ENCODE measurements around the gene FBXW4. TPM values are rescaled to one million over a fixed set of nuclear protein-coding genes. Genes with fewer than 3 reads are reported as not detected.

The FBXW4 gene
- total and polyA plus RNA-seq, 9 of the 15 experiments (the other 6 are each of a cell fraction or from before 2014, with no cell fraction given), result 1.0 to 10.6 (median 5.4) TPM

DNA sequence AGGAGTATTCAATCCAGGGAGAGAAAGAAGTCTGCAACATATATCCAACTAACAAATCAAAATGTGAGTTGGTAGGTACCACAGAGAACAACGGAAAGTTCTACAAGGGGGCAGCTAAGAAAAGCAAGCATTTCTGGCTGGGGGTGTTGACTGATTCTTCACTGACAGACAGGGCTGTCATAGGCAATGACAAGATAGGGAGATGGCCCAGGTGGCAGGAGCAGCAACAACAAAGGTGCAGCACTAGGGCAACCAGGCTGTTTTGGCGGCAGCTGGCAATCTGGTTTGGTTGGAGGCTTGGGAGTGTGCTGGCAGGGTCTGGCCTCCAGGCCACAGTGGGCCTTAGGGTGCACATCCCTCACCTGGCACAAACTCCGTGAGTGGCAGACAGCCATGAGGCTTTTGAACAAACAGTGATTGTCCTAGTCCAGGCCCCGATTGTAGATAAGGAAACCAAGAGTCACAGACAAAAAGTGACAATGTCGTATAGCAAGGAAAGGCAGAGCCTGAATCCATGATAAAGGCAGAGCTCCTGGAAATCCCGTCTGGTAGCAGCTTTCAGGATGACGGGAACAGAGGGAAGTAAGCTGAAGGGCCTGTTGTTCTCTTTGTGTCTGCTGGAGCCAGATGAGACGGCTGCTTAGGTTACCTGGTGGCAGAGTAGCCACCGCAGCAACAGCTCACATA lies 78.4 kb downstream of the FBXW4 start:
- ChIA-PET CTCF (ENCODE audit: low intra/inter-chr PET ratio) (interaction anchor here (1.1 kb wide), 1 partner anchor 14 kb away, joined by 4 read pairs; no protein-coding TSS in a partner anchor), POLR2A (interaction anchor here (0.6 kb wide), 1 partner anchor 777 kb away, joined by 3 read pairs; no protein-coding TSS in a partner anchor)
- no peaks in the 10 kb centered on the region for H3K27me3 ChIP-seq (ENCODE audit: control insufficient read depth in 2 of 2, insufficient read depth in 2 of 2, low read length in 2 of 2)
- no peak overlapping the region for H3K4me2 ChIP-seq (ENCODE audit: insufficient read depth, low read length)
- no peaks in the 10 kb centered on the region for H4K20me1 ChIP-seq (replicated peaks; ENCODE audit: control insufficient read depth, insufficient read depth, low read length)
- H3K9me3 ChIP-seq (replicated peaks; ENCODE audit: control insufficient read depth, insufficient read depth, low read depth, low read length), result no peaks in the 10 kb centered on the region
- H3K4me1 ChIP-seq (replicated peaks in 1 of 2; ENCODE audit: control insufficient read depth in 2 of 2, insufficient read depth in 2 of 2, low read length in 2 of 2), result no peaks in the 10 kb centered on the region; a peak in 2 of 5 replicates
- H3K27ac ChIP-seq (ENCODE audit: extremely low read depth, low read depth, low read length), result no peak overlapping the region
- in situ Hi-C loops (cut with MboI), result no loop called here
- ATAC-seq (no peak), FAIRE-seq (no peak), DNase-seq (ENCODE audit: extremely low read depth in 1 of 4, low spot score in 3 of 4) (no peak)
- BruUV-seq (replicated peaks), result no TSS peak
- H3K9ac ChIP-seq (ENCODE audit: insufficient read depth in 1 of 2, low read depth in 2 of 2, low read length in 2 of 2), result no peak overlapping the region
- H3K79me2 ChIP-seq (ENCODE audit: control insufficient read depth, insufficient read depth, low read length), result no peaks in the 10 kb centered on the region
- no peaks in the 10 kb centered on the region for H3K9me1 ChIP-seq (ENCODE audit: control insufficient read depth, insufficient read depth, low read length)
- H2AFZ ChIP-seq (ENCODE audit: low read depth, low read length), result no peak overlapping the region
- no peak overlapping the region for H3K4me3 ChIP-seq
- TF ChIP-seq MAFF (IDR thresholded peaks at IDR 0.05; ENCODE audit: low read length) (no peak), NFXL1 (CRISPR knock-in tag; IDR thresholded peaks at IDR 0.05) (no peak)
- TF ChIP-seq, protein P1, sequence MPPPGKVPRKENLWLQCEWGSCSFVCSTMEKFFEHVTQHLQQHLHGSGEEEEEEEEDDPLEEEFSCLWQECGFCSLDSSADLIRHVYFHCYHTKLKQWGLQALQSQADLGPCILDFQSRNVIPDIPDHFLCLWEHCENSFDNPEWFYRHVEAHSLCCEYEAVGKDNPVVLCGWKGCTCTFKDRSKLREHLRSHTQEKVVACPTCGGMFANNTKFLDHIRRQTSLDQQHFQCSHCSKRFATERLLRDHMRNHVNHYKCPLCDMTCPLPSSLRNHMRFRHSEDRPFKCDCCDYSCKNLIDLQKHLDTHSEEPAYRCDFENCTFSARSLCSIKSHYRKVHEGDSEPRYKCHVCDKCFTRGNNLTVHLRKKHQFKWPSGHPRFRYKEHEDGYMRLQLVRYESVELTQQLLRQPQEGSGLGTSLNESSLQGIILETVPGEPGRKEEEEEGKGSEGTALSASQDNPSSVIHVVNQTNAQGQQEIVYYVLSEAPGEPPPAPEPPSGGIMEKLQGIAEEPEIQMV (tag; conservative IDR thresholded peaks at IDR 0.05; ENCODE audit: low read depth), result no peak
- intact Hi-C loops (cut with micrococcal nuclease), result no loop called here
- H3K36me3 ChIP-seq (ENCODE audit: control insufficient read depth, insufficient read depth, low read length), result no peaks in the 10 kb centered on the region
- 45% methylated on average over 8 of the region's 9 CpGs for WGBS (ENCODE audit: insufficient coverage, low coverage, missing lambda C conversion rate)

All from K562 (cell line).